ENCODE measurements around the gene ARHGAP30.

ARHGAP30 gene

GRCh38 chr1:161089251-161089924, 19.7 kb upstream of the ARHGAP30 start, which contains the start of gene NECTIN4:
NECTIN4 (minus strand) TSS chr1:161089558; CDS start chr1:161089296, 262 bp downstream.
- DNase-seq (ENCODE audit: low read depth): no peak

GRCh38 chr1:161088587-161089110, 19.0 kb upstream of the ARHGAP30 start:
- DNase-seq (ENCODE audit: low read depth): no peak

GRCh38 chr1:161086457-161086856, 16.8 kb upstream of the ARHGAP30 start:
- no peak for DNase-seq (ENCODE audit: low read depth)

GRCh38 chr1:161085165-161085564, 15.5 kb upstream of the ARHGAP30 start:
- no peak for DNase-seq (ENCODE audit: low read depth)

GRCh38 chr1:161084597-161084988, 14.9 kb upstream of the ARHGAP30 start:
- DNase-seq (ENCODE audit: low read depth): no peak

- no peak for DNase-seq (ENCODE audit: low read depth)
Measured at GRCh38 chr1:161083748-161084596, 14.3 kb upstream of the ARHGAP30 start.

GRCh38 chr1:161082996-161083747, 13.5 kb upstream of the ARHGAP30 start:
- no peak for DNase-seq (ENCODE audit: low read depth)

- DNase-seq (ENCODE audit: low read depth): no peak
Measured at GRCh38 chr1:161082483-161082882, 12.8 kb upstream of the ARHGAP30 start.

GRCh38 chr1:161081519-161081918, 11.8 kb upstream of the ARHGAP30 start:
- no peak for DNase-seq (ENCODE audit: low read depth)

GRCh38 chr1:161080441-161081405, 11.0 kb upstream of the ARHGAP30 start:
- DNase-seq (ENCODE audit: low read depth): no peak

GRCh38 chr1:161079436-161080110, 9.9 kb upstream of the ARHGAP30 start:
- DNase-seq (ENCODE audit: low read depth): no peak

GRCh38 chr1:161077426-161077825, 7.7 kb upstream of the ARHGAP30 start:
- DNase-seq (ENCODE audit: low read depth): no peak

- DNase-seq (ENCODE audit: low read depth): no peak
Measured at GRCh38 chr1:161076410-161076809, 6.7 kb upstream of the ARHGAP30 start.

GRCh38 chr1:161074676-161075368, 5.1 kb upstream of the ARHGAP30 start:
- DNase-seq (ENCODE audit: low read depth): no peak

- DNase-seq (ENCODE audit: low read depth): no peak
Measured at GRCh38 chr1:161073474-161074121, 3.9 kb upstream of the ARHGAP30 start.

GRCh38 chr1:161072751-161073449, 3.2 kb upstream of the ARHGAP30 start:
- DNase-seq (ENCODE audit: low read depth): no peak

- DNase-seq (ENCODE audit: low read depth): peak; percentile 17
Measured at GRCh38 chr1:161071886-161072371, 2.2 kb upstream of the ARHGAP30 start.

- no peak for DNase-seq (ENCODE audit: low read depth)
Measured at GRCh38 chr1:161070761-161071160, 1.1 kb upstream of the ARHGAP30 start.

GRCh38 chr1:161069241-161069640, 450 bp downstream of the ARHGAP30 start:
- no peak for DNase-seq (ENCODE audit: low read depth)

Data from activated gamma-delta T cell treated with anti-CD3 and anti-CD28 coated beads, Interleukin-2, amount 50 U/mL, for 16 hours (primary cell).